ENCODE data around the gene RASL11B. TPM values are rescaled to one million over a fixed set of nuclear protein-coding genes. Genes with fewer than 3 reads are reported as not detected.

Gene RASL11B
- 0.08 to 0.11 TPM in 2 of 5 replicates, not detected in the others for total RNA-seq (2022; extraction: Qiagen RNA extraction; ENCODE audit: low read depth)

GRCh38 chr4:52861879-52862616, at the start of gene RASL11B:
Gene RASL11B, plus strand, starts transcription at chr4:52862317. Its CDS starts 191 bp downstream, at chr4:52862508.

Other genes with a start within 250 kb of the RASL11B start
- 6.0 to 8.6 TPM (median 7.2 TPM) in 5 replicates for gene USP46, start 203.0 kb upstream of the RASL11B start, total RNA-seq (2022; extraction: Qiagen RNA extraction; ENCODE audit: low read depth)
- 0.27 to 0.56 TPM (median 0.37 TPM) in 5 replicates for gene ERVMER34-1, start 110.9 kb upstream of the RASL11B start, total RNA-seq (2022; extraction: Qiagen RNA extraction; ENCODE audit: low read depth)

Data from A549 treated with GW870086 at 1 μM for 4 hours (cell line).